OCI-LY7 (cell line): ENCODE data around the gene SATB2. TPM values are rescaled to one million over a fixed set of nuclear protein-coding genes. Genes with fewer than 3 reads are reported as not detected.

Experiments used
- BruUV-seq: library from RNA; stranded (reverse); fragments of 400-500 nt; replicated peaks from 2 replicates; lab custom pipeline; 2021; lab: Mats Ljungman, UMichigan
- CTCF ChIA-PET: fragments of 300-600 bp; sonication (Branson Sonifier 250); formaldehyde crosslinking; loops from one replicate; lab custom pipeline; 2022; ENCODE audit warnings: antibody characterized with exemption; ENCODE audit not compliant: unreplicated experiment; lab: Charles Lee
- POLR2A ChIA-PET: fragments of 300-600 bp; sonication (Branson Sonifier 250); formaldehyde crosslinking; loops from one replicate; lab custom pipeline; 2022; ENCODE audit warnings: antibody characterized with exemption; lab: Charles Lee
- DNase-seq: peaks from one replicate; pipeline ENCODE4 v3.0.0-alpha.2; 2015; ENCODE audit warnings: low spot score
- H2AFZ ChIP-seq: fragments of 200-600 bp; sonication (generic), shearing (Covaris generic); 2 replicates; pipeline ENCODE4 v1.6.1; 2014; ENCODE audit warnings: mild to moderate bottlenecking, antibody characterized with exemption, low read length, moderate library complexity
- H3K27ac ChIP-seq: fragments of 200-600 bp; sonication (generic); 2 replicates; pipeline ENCODE4 v1.5.1; 2014; ENCODE audit warnings: mixed run types, low read depth, mild to moderate bottlenecking, moderate library complexity, low read length, inconsistent platforms; ENCODE audit not compliant: poor library complexity, severe bottlenecking
- H3K36me3 ChIP-seq: fragments of 200-600 bp; sonication (generic); 2 replicates; pipeline ENCODE4 v1.6.1; 2014; ENCODE audit warnings: mild to moderate bottlenecking, antibody characterized with exemption, low read length, moderate library complexity, mixed read lengths; ENCODE audit not compliant: insufficient read depth
- H3K4me1 ChIP-seq: fragments of 200-600 bp; sonication (generic); 2 replicates; pipeline ENCODE4 v1.5.1; 2014; ENCODE audit warnings: mild to moderate bottlenecking, low read length; ENCODE audit not compliant: insufficient read depth, poor library complexity, severe bottlenecking
- H3K4me2 ChIP-seq: fragments of 200-600 bp; sonication (generic); 2 replicates; pipeline ENCODE4 v1.6.1; 2014; ENCODE audit warnings: mild to moderate bottlenecking, low read length
- H3K4me3 ChIP-seq: fragments of 200-600 bp; sonication (generic); 2 replicates; pipeline ENCODE4 v1.5.1; 2014; ENCODE audit warnings: mild to moderate bottlenecking, low read depth, low read length; ENCODE audit not compliant: poor library complexity, severe bottlenecking
- H3K79me2 ChIP-seq: fragments of 200-600 bp; sonication (generic); 2 replicates; pipeline ENCODE4 v1.6.1; 2016; ENCODE audit warnings: low read depth, mild to moderate bottlenecking, low read length, moderate library complexity, mixed read lengths; ENCODE audit not compliant: insufficient read depth
- H3K9me2 ChIP-seq: fragments of 200-600 bp; sonication (generic); 2 replicates; pipeline ENCODE4 v1.6.1; 2016; ENCODE audit warnings: mild to moderate bottlenecking, low read length, mixed read lengths; ENCODE audit not compliant: insufficient read depth
- H3K9me3 ChIP-seq: fragments of 200-600 bp; sonication (generic); 2 replicates; pipeline ENCODE4 v1.6.1; 2014; ENCODE audit warnings: mild to moderate bottlenecking, mixed run types, low read length, mixed read lengths
- H4K20me1 ChIP-seq: fragments of 200-600 bp; sonication (generic); 2 replicates; pipeline ENCODE4 v1.6.1; 2014; ENCODE audit warnings: mild to moderate bottlenecking, antibody characterized with exemption, low read length, moderate library complexity, mixed read lengths; ENCODE audit not compliant: insufficient read depth
- CTCF ChIP-seq: fragments of 200-600 bp; sonication (generic); conservative IDR thresholded peaks from 2 replicates; pipeline ENCODE4 v1.5.1; 2014; ENCODE audit warnings: mild to moderate bottlenecking, antibody characterized with exemption, low read length, moderate library complexity, mixed read lengths
- EZH2phosphoT487 ChIP-seq: fragments of 200-600 bp; sonication (generic); IDR thresholded peaks from 2 replicates; pipeline ENCODE4 v1.6.1; 2018; ENCODE audit warnings: low read depth, borderline replicate concordance, mild to moderate bottlenecking, mixed run types, antibody characterized with exemption, low read length, moderate library complexity, mixed read lengths
- intact Hi-C: fragments of 100-400 bp; cut with micrococcal nuclease; formaldehyde crosslinking; loops from one replicate; pipeline ENCODE4 v1.10.0; 2022; ENCODE audit not compliant: unreplicated experiment
- total RNA-seq, 2 experiments: library from RNA; depleted of rRNA in 1 of 2; stranded (reverse); fragments of >200 nt in 1 of 2; shearing (Covaris generic) in 1 of 2; gene quantifications; 2 replicates each; pipeline ENCODE4 v1.2.3, GENCODE V29; 2014 to 2022

The SATB2 gene
- total RNA-seq, 2 experiments from 2014 or later: 15.9 to 30.7 TPM

GRCh38 chr2:199383021-199383420 lies 74.7 kb downstream of the SATB2 start:
- CTCF ChIA-PET: no interaction called here
- BruUV-seq: no TSS peak
- TF ChIP-seq EZH2phosphoT487 (no peak), CTCF (no peak)

GRCh38 chr2:199382091-199382490 lies 75.6 kb downstream of the SATB2 start:
- Histone ChIP-seq H3K79me2 (no peaks in the 10 kb centered on the region), H4K20me1 (no peaks in the 10 kb centered on the region), H3K4me1 (peaks cover 9% of the 10 kb centered on the region), H3K27ac (no peak overlapping the region), H3K36me3 (peaks cover 93% of the 10 kb centered on the region), H3K4me2 (no peak overlapping the region), H3K4me3 (no peak overlapping the region), H3K9me3 (0 out of 2 replicates have a peak, but pooled peaks cover 4% of the 10 kb centered on the region), H3K9me2 (no peaks in the 10 kb centered on the region), H2AFZ (no peak overlapping the region)
- ChIA-PET CTCF (no interaction called here), POLR2A (interaction anchor here (0.7 to 0.9 kb wide), 2 partner anchors 72 to 78 kb away, joined by 5 to 6 read pairs; no protein-coding TSS in a partner anchor)
- no peak for TF ChIP-seq CTCF
- BruUV-seq: no TSS peak
- intact Hi-C loops: no loop called here
- DNase-seq: no peak

More at GRCh38 chr2:199383021-199383420, 74.7 kb downstream of the SATB2 start:
- no peak overlapping the region for H3K4me3 ChIP-seq
- intact Hi-C loops: no loop called here
- no peak overlapping the region for H3K27ac ChIP-seq
- H3K79me2 ChIP-seq: no peaks in the 10 kb centered on the region
- H4K20me1 ChIP-seq: no peaks in the 10 kb centered on the region
- H3K4me2 ChIP-seq: no peak overlapping the region
- no peak for DNase-seq
- H3K9me3 ChIP-seq: 0 out of 2 replicates have a peak, but pooled peaks cover 4% of the 10 kb centered on the region
- peaks cover 9% of the 10 kb centered on the region for H3K4me1 ChIP-seq
- POLR2A ChIA-PET: interaction anchor here (0.5 kb wide), 1 partner anchor 1058 kb away, joined by 3 read pairs; no protein-coding TSS in a partner anchor
- H3K36me3 ChIP-seq: peaks cover 93% of the 10 kb centered on the region
- no peak overlapping the region for H2AFZ ChIP-seq
- no peaks in the 10 kb centered on the region for H3K9me2 ChIP-seq

GRCh38 chr2:199381531-199381930 lies 76.2 kb downstream of the SATB2 start:
- no peak overlapping the region for H3K4me3 ChIP-seq
- CTCF ChIA-PET: no interaction called here
- intact Hi-C loops: no loop called here
- BruUV-seq: no TSS peak
- H3K9me3 ChIP-seq: 0 out of 2 replicates have a peak, but pooled peaks cover 4% of the 10 kb centered on the region
- no peaks in the 10 kb centered on the region for H3K79me2 ChIP-seq
- H3K27ac ChIP-seq: no peak overlapping the region
- no peak for DNase-seq
- TF ChIP-seq CTCF: no peak
- no peak for TF ChIP-seq EZH2phosphoT487
- H4K20me1 ChIP-seq: no peaks in the 10 kb centered on the region
- H3K4me1 ChIP-seq: peaks cover 9% of the 10 kb centered on the region
- POLR2A ChIA-PET: no interaction called here
- no peak overlapping the region for H3K4me2 ChIP-seq
- H3K9me2 ChIP-seq: no peaks in the 10 kb centered on the region
- H2AFZ ChIP-seq: no peak overlapping the region
- H3K36me3 ChIP-seq: peaks cover 92% of the 10 kb centered on the region
